ENCODE results near the gene DDX24.

DNA sequence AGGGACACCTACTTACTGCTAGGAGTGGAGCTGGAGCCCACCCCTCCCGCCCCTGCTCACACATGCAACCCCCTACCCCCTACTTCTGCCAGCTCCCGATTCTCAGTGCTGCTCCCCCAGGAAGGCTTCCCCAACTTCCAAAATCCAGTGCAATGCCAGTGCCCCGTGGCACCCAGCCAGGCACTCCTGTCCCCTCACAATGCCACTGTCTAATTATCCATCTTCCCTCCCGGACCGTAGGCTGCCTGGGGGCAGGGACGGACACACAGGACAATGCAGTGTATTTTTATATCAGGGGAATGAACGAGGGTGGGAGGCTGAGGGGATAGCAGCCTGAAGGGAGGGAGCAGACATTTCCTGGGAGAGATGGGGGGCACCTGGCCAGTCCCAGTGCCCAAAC is 42.5 kb downstream of the DDX24 start:
- TF ChIP-seq, protein P1, sequence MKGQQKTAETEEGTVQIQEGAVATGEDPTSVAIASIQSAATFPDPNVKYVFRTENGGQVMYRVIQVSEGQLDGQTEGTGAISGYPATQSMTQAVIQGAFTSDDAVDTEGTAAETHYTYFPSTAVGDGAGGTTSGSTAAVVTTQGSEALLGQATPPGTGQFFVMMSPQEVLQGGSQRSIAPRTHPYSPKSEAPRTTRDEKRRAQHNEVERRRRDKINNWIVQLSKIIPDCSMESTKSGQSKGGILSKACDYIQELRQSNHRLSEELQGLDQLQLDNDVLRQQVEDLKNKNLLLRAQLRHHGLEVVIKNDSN (IDR thresholded peaks at IDR 0.05) = no peak
- TF ChIP-seq EP300 (IDR thresholded peaks at IDR 0.05; ENCODE audit: borderline replicate concordance) (no peak), TAF1 (IDR thresholded peaks at IDR 0.05; ENCODE audit: low read depth) (no peak), EGR1 (IDR thresholded peaks at IDR 0.05) (no peak), CEBPB (IDR thresholded peaks at IDR 0.05) (no peak), RAD21 (IDR thresholded peaks at IDR 0.05; ENCODE audit: low read depth) (no peak)
- TF ChIP-seq, protein P2, sequence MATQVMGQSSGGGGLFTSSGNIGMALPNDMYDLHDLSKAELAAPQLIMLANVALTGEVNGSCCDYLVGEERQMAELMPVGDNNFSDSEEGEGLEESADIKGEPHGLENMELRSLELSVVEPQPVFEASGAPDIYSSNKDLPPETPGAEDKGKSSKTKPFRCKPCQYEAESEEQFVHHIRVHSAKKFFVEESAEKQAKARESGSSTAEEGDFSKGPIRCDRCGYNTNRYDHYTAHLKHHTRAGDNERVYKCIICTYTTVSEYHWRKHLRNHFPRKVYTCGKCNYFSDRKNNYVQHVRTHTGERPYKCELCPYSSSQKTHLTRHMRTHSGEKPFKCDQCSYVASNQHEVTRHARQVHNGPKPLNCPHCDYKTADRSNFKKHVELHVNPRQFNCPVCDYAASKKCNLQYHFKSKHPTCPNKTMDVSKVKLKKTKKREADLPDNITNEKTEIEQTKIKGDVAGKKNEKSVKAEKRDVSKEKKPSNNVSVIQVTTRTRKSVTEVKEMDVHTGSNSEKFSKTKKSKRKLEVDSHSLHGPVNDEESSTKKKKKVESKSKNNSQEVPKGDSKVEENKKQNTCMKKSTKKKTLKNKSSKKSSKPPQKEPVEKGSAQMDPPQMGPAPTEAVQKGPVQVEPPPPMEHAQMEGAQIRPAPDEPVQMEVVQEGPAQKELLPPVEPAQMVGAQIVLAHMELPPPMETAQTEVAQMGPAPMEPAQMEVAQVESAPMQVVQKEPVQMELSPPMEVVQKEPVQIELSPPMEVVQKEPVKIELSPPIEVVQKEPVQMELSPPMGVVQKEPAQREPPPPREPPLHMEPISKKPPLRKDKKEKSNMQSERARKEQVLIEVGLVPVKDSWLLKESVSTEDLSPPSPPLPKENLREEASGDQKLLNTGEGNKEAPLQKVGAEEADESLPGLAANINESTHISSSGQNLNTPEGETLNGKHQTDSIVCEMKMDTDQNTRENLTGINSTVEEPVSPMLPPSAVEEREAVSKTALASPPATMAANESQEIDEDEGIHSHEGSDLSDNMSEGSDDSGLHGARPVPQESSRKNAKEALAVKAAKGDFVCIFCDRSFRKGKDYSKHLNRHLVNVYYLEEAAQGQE (IDR thresholded peaks at IDR 0.05; ENCODE audit: low read depth) = no peak
- TF ChIP-seq, protein P3, sequence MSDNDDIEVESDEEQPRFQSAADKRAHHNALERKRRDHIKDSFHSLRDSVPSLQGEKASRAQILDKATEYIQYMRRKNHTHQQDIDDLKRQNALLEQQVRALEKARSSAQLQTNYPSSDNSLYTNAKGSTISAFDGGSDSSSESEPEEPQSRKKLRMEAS (IDR thresholded peaks at IDR 0.05) = no peak

Measured in Ishikawa (cell line).